Mesodermal cell (in vitro differentiated cells): Measurements from ENCODE around the gene KCNJ18.
"Not testable (repeated sequence)": the region's sequence is repeated elsewhere in the genome, so short reads cannot be mapped to it uniquely, and the experiment has no call there.

Source experiments
- H3K27ac ChIP-seq: 2 replicates; pipeline ENCODE4 v1.7.0; 2013; ENCODE audit warnings: mild to moderate bottlenecking, low read depth, low read length, moderate library complexity; ENCODE audit not compliant: severe bottlenecking
- H3K36me3 ChIP-seq: 2 replicates; pipeline ENCODE4 v1.7.1; 2013; ENCODE audit warnings: mild to moderate bottlenecking, low read length, moderate library complexity; ENCODE audit not compliant: control insufficient read depth, insufficient read depth
- H3K4me1 ChIP-seq: one replicate; pipeline ENCODE4 v1.7.1; 2013; ENCODE audit warnings: mild to moderate bottlenecking, low read length; ENCODE audit not compliant: insufficient read depth, control insufficient read depth, poor library complexity, severe bottlenecking
- H3K4me3 ChIP-seq: 2 replicates; pipeline ENCODE4 v1.7.0; 2013; ENCODE audit warnings: low read length, control low read depth, mild to moderate bottlenecking; ENCODE audit not compliant: insufficient read depth, poor library complexity, severe bottlenecking; ENCODE audit errors: extremely low read depth
- H3K9me3 ChIP-seq: 2 replicates; pipeline ENCODE4 v1.7.1; 2013; ENCODE audit warnings: mild to moderate bottlenecking, low read length, moderate library complexity; ENCODE audit not compliant: control insufficient read depth
- WGBS, 2 experiments: methylation state at CpG; one replicate each; pipeline ENCODE4 v1.1.5; 2013; ENCODE audit warnings: missing lambda C conversion rate in 2 of 2; ENCODE audit not compliant: insufficient coverage in 2 of 2; 5-methylcytosine and 5-hydroxymethylcytosine counted together

Gene KCNJ18

GRCh38 chr17:21739485-21739884 lies 47.2 kb downstream of the KCNJ18 start:
- not testable (repeated sequence) for H3K4me3 ChIP-seq, H3K27ac ChIP-seq, H3K9me3 ChIP-seq, H3K4me1 ChIP-seq, H3K36me3 ChIP-seq
- 100% methylated on average over 1 of the region's 7 CpGs; no CpG with 5 or more reads in 1 of the 2 experiments for WGBS, 2 experiments

GRCh38 chr17:21740836-21741235 lies 48.5 kb downstream of the KCNJ18 start:
- 82% methylated on average over 2 of the region's 7 CpGs; no CpG with 5 or more reads in 1 of the 2 experiments for WGBS, 2 experiments
- H3K27ac ChIP-seq, H3K36me3 ChIP-seq, H3K4me1 ChIP-seq, H3K9me3 ChIP-seq, H3K4me3 ChIP-seq: not testable (repeated sequence)

GRCh38 chr17:21741520-21741919 lies 49.2 kb downstream of the KCNJ18 start:
- H3K36me3 ChIP-seq, H3K4me3 ChIP-seq, H3K27ac ChIP-seq, H3K9me3 ChIP-seq, H3K4me1 ChIP-seq: not testable (repeated sequence)
- WGBS, 2 experiments, result no CpG with 5 or more reads among the region's 6 CpGs

- Histone ChIP-seq H3K27ac (no peak overlapping the region), H3K4me3 (no peak overlapping the region)
- WGBS, 2 experiments, result 70 to 71% methylated on average over 9 to 11 of the region's 13 CpGs
Measured at GRCh38 chr17:21742326-21742725, 50.0 kb downstream of the KCNJ18 start.

GRCh38 chr17:21744151-21744550 lies 51.8 kb downstream of the KCNJ18 start:
- WGBS, 2 experiments, result 86 to 100% methylated on average over 1 of the region's 3 CpGs
- H3K9me3 ChIP-seq, H3K4me3 ChIP-seq, H3K36me3 ChIP-seq, H3K27ac ChIP-seq, H3K4me1 ChIP-seq: not testable (repeated sequence)

More at GRCh38 chr17:21742326-21742725, 50.0 kb downstream of the KCNJ18 start:
- Histone ChIP-seq H3K36me3 (no peaks in the 10 kb centered on the region), H3K4me1 (no peaks in the 10 kb centered on the region), H3K9me3 (no peaks in the 10 kb centered on the region)

GRCh38 chr17:21744621-21745020 lies 52.3 kb downstream of the KCNJ18 start:
- WGBS, 2 experiments, result no CpG with 5 or more reads among the region's 9 CpGs
- H3K36me3 ChIP-seq, H3K9me3 ChIP-seq, H3K4me1 ChIP-seq, H3K27ac ChIP-seq, H3K4me3 ChIP-seq: not testable (repeated sequence)

- not testable (repeated sequence) for H3K27ac ChIP-seq, H3K9me3 ChIP-seq, H3K4me3 ChIP-seq, H3K36me3 ChIP-seq, H3K4me1 ChIP-seq
- 54 to 73% methylated on average over 3 to 4 of the region's 7 CpGs for WGBS, 2 experiments
Measured at GRCh38 chr17:21745385-21746054, 53.2 kb downstream of the KCNJ18 start.

GRCh38 chr17:21746415-21746814 lies 54.1 kb downstream of the KCNJ18 start:
- WGBS, 2 experiments, result 60% methylated on average over 2 of the region's 3 CpGs; no CpG with 5 or more reads in 1 of the 2 experiments
- not testable (repeated sequence) for H3K4me3 ChIP-seq, H3K27ac ChIP-seq, H3K36me3 ChIP-seq, H3K9me3 ChIP-seq, H3K4me1 ChIP-seq

- H3K27ac ChIP-seq, H3K36me3 ChIP-seq, H3K4me3 ChIP-seq, H3K9me3 ChIP-seq, H3K4me1 ChIP-seq: not testable (repeated sequence)
- 98% methylated on average over 5 of the region's 8 CpGs for WGBS, 2 experiments
Measured at GRCh38 chr17:21747195-21747915, 55.0 kb downstream of the KCNJ18 start.

- not testable (repeated sequence) for H3K4me3 ChIP-seq, H3K27ac ChIP-seq
- 92 to 100% methylated on average over 2 to 3 of the region's 5 CpGs for WGBS, 2 experiments
Measured at GRCh38 chr17:21748686-21749085, 56.4 kb downstream of the KCNJ18 start.

More at GRCh38 chr17:21748686-21749085, 56.4 kb downstream of the KCNJ18 start:
- H3K9me3 ChIP-seq, H3K4me1 ChIP-seq, H3K36me3 ChIP-seq: not testable (repeated sequence)
